H1 (cell line): ENCODE data around the gene COASY. TPM values are rescaled to one million over a fixed set of nuclear protein-coding genes. Genes with fewer than 3 reads are reported as not detected.

Experiments
- CTCF ChIA-PET: fragments of 300-600 bp; sonication (Branson Sonifier 250); formaldehyde crosslinking; loops from one replicate; lab custom pipeline; 2021; ENCODE audit not compliant: partially characterized antibody; lab: Charles Lee
- POLR2A ChIA-PET: fragments of 300-600 bp; sonication (Branson Sonifier 250); formaldehyde crosslinking; loops from one replicate; lab custom pipeline; 2021; ENCODE audit warnings: inconsistent platforms; ENCODE audit not compliant: partially characterized antibody; lab: Charles Lee
- DNase-seq, 2 experiments: peaks; one replicate each; pipeline versions ENCODE4 v3.0.0 to v3.0.0-alpha.2; 2010 to 2022; ENCODE audit warnings: low spot score in 2 of 2, low read depth in 1 of 2, mixed read lengths in 1 of 2
- FAIRE-seq: peaks from 2 replicates; lab custom pipeline; 2011; peaks lifted over from hg19 to GRCh38; lab: Jason Lieb, UNC
- H2AFZ ChIP-seq: 2 replicates; pipeline ENCODE4 v1.8.1; 2012; ENCODE audit warnings: low read length, inconsistent platforms
- H2AK5ac ChIP-seq: 2 replicates; pipeline ENCODE4 v1.6.1; 2013; ENCODE audit warnings: low read depth, low read length
- H2BK120ac ChIP-seq: replicated peaks from 2 replicates; pipeline ENCODE3; 2013; ENCODE audit warnings: low read depth, low read length, inconsistent platforms
- H2BK12ac ChIP-seq: 2 replicates; pipeline ENCODE4 v1.6.1; 2013; ENCODE audit warnings: low read depth, low read length
- H2BK15ac ChIP-seq: 2 replicates; pipeline ENCODE4 v1.6.1; 2013; ENCODE audit warnings: low read length
- H2BK20ac ChIP-seq: 2 replicates; pipeline ENCODE4 v1.6.1; 2013; ENCODE audit warnings: low read length
- H2BK5ac ChIP-seq: 2 replicates; pipeline ENCODE4 v1.6.1; 2013; ENCODE audit warnings: low read depth, low read length
- H3K14ac ChIP-seq: 2 replicates; pipeline ENCODE4 v1.6.1; 2013; ENCODE audit warnings: inconsistent platforms; ENCODE audit not compliant: insufficient read length
- H3K18ac ChIP-seq: 2 replicates; pipeline ENCODE4 v1.6.1; 2013; ENCODE audit warnings: low read length; ENCODE audit errors: extremely low read depth
- H3K23ac ChIP-seq: 2 replicates; pipeline ENCODE4 v1.6.1; 2013; ENCODE audit warnings: inconsistent platforms; ENCODE audit not compliant: insufficient read length
- H3K23me2 ChIP-seq: 2 replicates; pipeline ENCODE4 v1.6.1; 2013; ENCODE audit warnings: low read depth, low read length
- H3K27ac ChIP-seq: 2 replicates; pipeline ENCODE4 v1.6.1; 2011; ENCODE audit warnings: low read depth, low read length, inconsistent platforms
- H3K27me3 ChIP-seq, 4 experiments: replicated peaks in 1 of 4; 1 replicate in 1 of 4; 2 replicates in 3 of 4; pipeline versions ENCODE4 v1.6.1 to v1.8.1; 2011 to 2013; ENCODE audit warnings: low read length in 3 of 4, mild to moderate bottlenecking in 3 of 4, inconsistent platforms in 2 of 4, mixed read lengths in 2 of 4, moderate library complexity in 1 of 4; ENCODE audit not compliant: control insufficient read depth in 3 of 4, insufficient read depth in 3 of 4; ENCODE audit errors: extremely low read depth in 1 of 4
- H3K36me3 ChIP-seq, 4 experiments: 2 replicates each; pipeline versions ENCODE4 v1.6.1 to v1.8.1; 2011 to 2013; ENCODE audit warnings: mild to moderate bottlenecking in 4 of 4, low read length in 3 of 4, moderate library complexity in 2 of 4, control low read depth in 1 of 4, inconsistent platforms in 1 of 4; ENCODE audit not compliant: insufficient read depth in 4 of 4, control insufficient read depth in 2 of 4
- H3K4ac ChIP-seq: replicated peaks from 2 replicates; pipeline ENCODE3; 2013; ENCODE audit warnings: low read length, low read depth, mixed read lengths, inconsistent platforms; ENCODE audit not compliant: insufficient read length
- H3K4me1 ChIP-seq, 4 experiments: replicated peaks in 1 of 4; 1 replicate in 1 of 4; 2 replicates in 3 of 4; pipeline versions ENCODE4 v1.6.1 to v1.8.1; 2011 to 2013; ENCODE audit warnings: low read length in 3 of 4, inconsistent platforms in 2 of 4, mixed read lengths in 1 of 4; ENCODE audit not compliant: insufficient read depth in 4 of 4, control insufficient read depth in 3 of 4
- H3K4me2 ChIP-seq, 2 experiments: 2 replicates each; pipeline versions ENCODE4 v1.6.1 to v1.8.1; 2011 to 2013; ENCODE audit warnings: low read depth in 2 of 2, low read length in 2 of 2, control low read depth in 1 of 2, inconsistent platforms in 1 of 2, mild to moderate bottlenecking in 1 of 2; ENCODE audit not compliant: insufficient read depth in 1 of 2
- H3K4me3 ChIP-seq, 4 experiments: fragments of 200-600, 300-600 bp in 1 of 4; sonication (generic), shearing (Covaris generic), sonication (Bioruptor Twin) in 1 of 4; 2 replicates each; pipeline versions ENCODE4 v1.5.1 to v1.8.1; 2011 to 2016; ENCODE audit warnings: low read length in 4 of 4, low read depth in 3 of 4, control low read depth in 2 of 4, inconsistent platforms in 2 of 4, mild to moderate bottlenecking in 2 of 4, mixed read lengths in 1 of 4, moderate library complexity in 1 of 4; ENCODE audit not compliant: insufficient read depth in 2 of 4; ENCODE audit errors: extremely low read depth in 1 of 4
- H3K56ac ChIP-seq: replicated peaks from 2 replicates; pipeline ENCODE3; 2013; ENCODE audit warnings: low read depth, mild to moderate bottlenecking, mixed read lengths, low read length, inconsistent platforms; ENCODE audit not compliant: insufficient read length
- H3K79me1 ChIP-seq: 2 replicates; pipeline ENCODE4 v1.6.1; 2013; ENCODE audit warnings: low read depth, low read length, control low read depth
- H3K79me2 ChIP-seq, 2 experiments: 2 replicates each; pipeline versions ENCODE4 v1.6.1 to v1.8.1; 2012 to 2013; ENCODE audit warnings: low read length in 2 of 2, mild to moderate bottlenecking in 2 of 2, inconsistent platforms in 1 of 2; ENCODE audit not compliant: insufficient read depth in 2 of 2, control insufficient read depth in 1 of 2
- H3K9ac ChIP-seq, 4 experiments: replicated peaks in 1 of 4; 1 replicate in 1 of 4; 2 replicates in 3 of 4; pipeline versions ENCODE4 v1.6.1 to v1.8.1; 2011 to 2013; ENCODE audit warnings: low read depth in 3 of 4, low read length in 3 of 4, control low read depth in 2 of 4, mild to moderate bottlenecking in 2 of 4, moderate library complexity in 2 of 4, inconsistent platforms in 1 of 4; ENCODE audit errors: extremely low read depth in 1 of 4
- H3K9me3 ChIP-seq, 2 experiments: 2 replicates each; pipeline versions ENCODE4 v1.6.1 to v1.8.1; 2012 to 2013; ENCODE audit warnings: mild to moderate bottlenecking in 2 of 2, moderate library complexity in 2 of 2, control low read depth in 1 of 2, inconsistent platforms in 1 of 2, low read depth in 1 of 2, low read length in 1 of 2, mixed read lengths in 1 of 2; ENCODE audit not compliant: insufficient read depth in 2 of 2
- H4K20me1 ChIP-seq, 2 experiments: replicated peaks in 1 of 2; 2 replicates each; pipeline versions ENCODE3 to v1.8.1; 2011 to 2013; ENCODE audit warnings: inconsistent platforms in 2 of 2, low read length in 2 of 2, mild to moderate bottlenecking in 1 of 2; ENCODE audit not compliant: insufficient read depth in 2 of 2, control insufficient read depth in 1 of 2
- H4K5ac ChIP-seq: 2 replicates; pipeline ENCODE4 v1.6.1; 2013; ENCODE audit warnings: low read length, low read depth, mixed read lengths, inconsistent platforms; ENCODE audit not compliant: insufficient read length
- H4K8ac ChIP-seq: 2 replicates; pipeline ENCODE4 v1.8.0; 2013; ENCODE audit warnings: mild to moderate bottlenecking, moderate library complexity, low read length, inconsistent platforms; ENCODE audit not compliant: insufficient read depth; ENCODE audit errors: extremely low read depth
- H4K91ac ChIP-seq: replicated peaks from 2 replicates; pipeline ENCODE3; 2013; ENCODE audit warnings: low read length, mixed read lengths, inconsistent platforms; ENCODE audit not compliant: insufficient read length
- CTBP2 ChIP-seq: IDR thresholded peaks from 2 replicates; pipeline ENCODE4 v1.7.0; 2011; ENCODE audit warnings: borderline replicate concordance, mild to moderate bottlenecking, moderate library complexity, mixed read lengths, low read length; ENCODE audit not compliant: insufficient read depth, insufficient read length
- CTCF ChIP-seq, 3 experiments: IDR thresholded peaks; 1 replicate in 2 of 3; 2 replicates in 1 of 3; pipeline versions ENCODE4 v1.5.1 to v1.6.1; 2011; ENCODE audit warnings: low read length in 3 of 3, mild to moderate bottlenecking in 3 of 3, inconsistent platforms in 2 of 3, low read depth in 1 of 3, moderate library complexity in 1 of 3; ENCODE audit not compliant: insufficient read depth in 1 of 3; ENCODE audit errors: control extremely low read depth in 1 of 3
- EZH2 ChIP-seq: fragments of 200-600 bp; sonication (generic); IDR thresholded peaks from 2 replicates; pipeline ENCODE4 v1.7.1; 2012; ENCODE audit warnings: low read depth, mild to moderate bottlenecking, moderate library complexity, low read length, inconsistent platforms; ENCODE audit not compliant: severe bottlenecking
- HDAC2 ChIP-seq, 2 experiments: fragments of 300-600 bp in 1 of 2; sonication (generic) in 1 of 2; IDR thresholded peaks; 2 replicates each; pipeline ENCODE4 v1.6.1; 2011 to 2012; ENCODE audit warnings: low read depth in 2 of 2, low read length in 2 of 2, mild to moderate bottlenecking in 2 of 2, moderate library complexity in 2 of 2, borderline replicate concordance in 1 of 2, inconsistent platforms in 1 of 2
- HDAC6 ChIP-seq: IDR thresholded peaks from one replicate; pipeline ENCODE4 v1.7.1; 2012; ENCODE audit warnings: low read depth, mild to moderate bottlenecking, inconsistent platforms, low read length, moderate library complexity
- JUN ChIP-seq: IDR thresholded peaks from 2 replicates; pipeline ENCODE4 v1.6.1; 2011; ENCODE audit warnings: low read depth, mild to moderate bottlenecking, improper control_type of control experiment, low read length
- RXRA ChIP-seq: IDR thresholded peaks from 2 replicates; pipeline ENCODE4 v1.6.1; 2011; ENCODE audit warnings: low read depth, mild to moderate bottlenecking, low read length, moderate library complexity; ENCODE audit not compliant: insufficient read depth
- TAF1 ChIP-seq: IDR thresholded peaks from 2 replicates; pipeline ENCODE4 v1.6.1; 2011; ENCODE audit warnings: mild to moderate bottlenecking, low read depth, low read length
- TEAD4 ChIP-seq: IDR thresholded peaks from 2 replicates; pipeline ENCODE4 v1.6.1; 2012; ENCODE audit warnings: low read depth, low read length, inconsistent platforms, mixed read lengths
- WGBS, 2 experiments: shearing (Covaris generic) in 1 of 2; methylation state at CpG; one replicate each; pipeline versions ENCODE4 v1.1.6 to v1.1.7; 2013 to 2015; ENCODE audit warnings: low lambda C conversion rate in 2 of 2, mixed read lengths in 2 of 2, inconsistent platforms in 1 of 2, low coverage in 1 of 2, missing lambda C conversion rate in 1 of 2; ENCODE audit not compliant: insufficient replicate concordance in 2 of 2, insufficient coverage in 1 of 2, insufficient read length in 1 of 2; ENCODE audit errors: extremely low coverage in 1 of 2, missing lambda C conversion rate in 1 of 2; 5-methylcytosine and 5-hydroxymethylcytosine counted together
- polyA plus RNA-seq, 7 experiments: library from polyadenylated mRNA; depleted of rRNA in 3 of 7; stranded (reverse) in 5 of 7; unstranded in 2 of 7; fragments of >200 nt in 5 of 7; fragments of 200-250 nt in 2 of 7; gene quantifications; 1 replicate in 5 of 7; 2 replicates in 1 of 7; 4 replicates in 1 of 7; pipeline versions ENCODE4 v1.2.1 to v1.2.3, GENCODE V29; 2011 to 2013; ENCODE audit warnings: missing spikeins in 2 of 7, mixed read lengths in 2 of 7
- total RNA-seq: library from RNA; stranded (reverse); fragmentation: NEBNext Ultra II Directional; extraction: Animal tissue kit (Norgen Biotek cat#: 25700); gene quantifications from 2 replicates; pipeline ENCODE4 v1.2.1, GENCODE V29; 2021

COASY gene
- total and polyA plus RNA-seq, 2 of the 8 experiments (the other 6 are each of a cell fraction or from before 2014, with no cell fraction given) = 64.5 to 100 TPM

GRCh38 chr17:42521666-42522262 lies 40.2 kb upstream of the COASY start:
- Histone ChIP-seq H3K4me2 (no peak overlapping the region), H3K36me3 (peaks cover 3 to 9% (median 5%) of the 10 kb centered on the region in 4 experiments; a peak in 5 of 8 replicates), H3K79me2 (no peaks in the 10 kb centered on the region), H3K4ac (no peak overlapping the region), H3K14ac (no peak overlapping the region), H2BK15ac (no peak overlapping the region), H3K9me3 (no peaks in the 10 kb centered on the region), H2BK5ac (no peak overlapping the region), H2BK12ac (no peak overlapping the region), H2BK20ac (no peak overlapping the region), H4K8ac (no peak overlapping the region), H3K23ac (no peak overlapping the region), H3K27ac (no peak overlapping the region), H3K9ac (no peak overlapping the region), H4K20me1 (peaks cover 2 to 7% of the 10 kb centered on the region in 2 experiments), H4K5ac (no peak overlapping the region), H3K18ac (no peak overlapping the region), H3K27me3 (no peaks in the 10 kb centered on the region; a peak in 3 of 7 replicates), H2AFZ (no peak overlapping the region), H3K56ac (no peak overlapping the region), H3K4me1 (peaks cover 6 to 18% (median 15%) of the 10 kb centered on the region in 4 experiments), H3K4me3 (no peak overlapping the region), H2BK120ac (no peak overlapping the region), H2AK5ac (no peak overlapping the region), H4K91ac (no peak overlapping the region), H3K23me2 (no peaks in the 10 kb centered on the region), H3K79me1 (no peaks in the 10 kb centered on the region)
- DNase-seq (no peak), FAIRE-seq (no peak)
- ChIA-PET POLR2A (interaction anchor here (0.9 kb wide), 1 partner anchor 14 kb away, joined by 3 read pairs; no protein-coding TSS in a partner anchor), CTCF (interaction anchor here (0.6 to 5.8 kb wide), 7 partner anchors 8 to 240 kb away, joined by 3 to 69 read pairs (median 5); no protein-coding TSS in a partner anchor)
- 92% methylated on average over 10 of the region's 11 CpGs; no CpG with 5 or more reads in 1 of the 2 experiments for WGBS, 2 experiments
- TF ChIP-seq CTBP2 (no peak), TEAD4 (no peak), HDAC2 (IDR thresholded peaks at IDR 0.05; ENCODE audit: borderline replicate concordance in 1 of 2, low read depth in 2 of 2, low read length in 2 of 2) (no peak), CTCF (IDR thresholded peaks at IDR 0.05; ENCODE audit: control extremely low read depth in 1 of 3, insufficient read depth in 1 of 3, low read depth in 1 of 3, low read length in 3 of 3) (no peak), EZH2 (no peak), JUN (no peak), RXRA (no peak), HDAC6 (no peak), TAF1 (no peak)
